HG03558 (cell line): ENCODE data around the gene FAM217B.

Experiments used
- ATAC-seq: cut with Tn5 transposase; IDR thresholded peaks from one replicate; pipeline ENCODE4 v1.9.1; 2021; ENCODE audit warnings: moderate number of reproducible peaks; ENCODE audit not compliant: unreplicated experiment; ENCODE audit errors: extremely low read depth

FAM217B gene

GRCh38 chr20:59966428-59966827 is 26.2 kb downstream of the FAM217B start:
- ATAC-seq, result no peak

GRCh38 chr20:59971428-59971827 is 31.2 kb downstream of the FAM217B start:
- no peak for ATAC-seq

GRCh38 chr20:59972037-59972801 is 32.0 kb downstream of the FAM217B start:
- no peak for ATAC-seq

GRCh38 chr20:59976156-59976782 is 36.1 kb downstream of the FAM217B start:
- ATAC-seq, result no peak

GRCh38 chr20:59977086-59977485 is 36.9 kb downstream of the FAM217B start:
- no peak for ATAC-seq

- ATAC-seq, result no peak
Measured at GRCh38 chr20:59983076-59983475, 42.9 kb downstream of the FAM217B start.

GRCh38 chr20:59984541-59984940 is 44.4 kb downstream of the FAM217B start:
- no peak for ATAC-seq

GRCh38 chr20:59985164-59985563 is 45.0 kb downstream of the FAM217B start:
- no peak for ATAC-seq

GRCh38 chr20:59985864-59986263 is 45.7 kb downstream of the FAM217B start:
- ATAC-seq, result no peak

GRCh38 chr20:59987135-59987534 is 46.9 kb downstream of the FAM217B start:
- no peak for ATAC-seq

- ATAC-seq, result no peak
Measured at GRCh38 chr20:59988141-59988540, 48.0 kb downstream of the FAM217B start.

- no peak for ATAC-seq
Measured at GRCh38 chr20:59992526-59993084, 52.4 kb downstream of the FAM217B start.

GRCh38 chr20:59993736-59994430 is 53.7 kb downstream of the FAM217B start:
- no peak for ATAC-seq

- ATAC-seq, result no peak
Measured at GRCh38 chr20:59994697-59995122, 54.5 kb downstream of the FAM217B start.

- no peak for ATAC-seq
Measured at GRCh38 chr20:59996108-59996507, 55.9 kb downstream of the FAM217B start.

- ATAC-seq, result no peak
Measured at GRCh38 chr20:59997896-59998295, 57.7 kb downstream of the FAM217B start.
